NCI-H2107 treated with DMSO at 0.1 percent for 48 hours (cell line): ENCODE data around the gene DGAT2.
"Not testable (repeated sequence)": the region's sequence is repeated elsewhere in the genome, so short reads cannot be mapped to it uniquely, and the experiment has no call there.

Experiments used
- DNase-seq: peaks from one replicate; lab custom pipeline; 2025; ENCODE audit not compliant: unreplicated experiment; lab: John Stamatoyannopoulos, UW

The DGAT2 gene

GRCh38 chr11:75748729-75749273 lies 19.8 kb upstream of the DGAT2 start:
- not testable (repeated sequence) for DNase-seq

GRCh38 chr11:75754933-75755332 lies 13.6 kb upstream of the DGAT2 start:
- not testable (repeated sequence) for DNase-seq

GRCh38 chr11:75757651-75758050 lies 10.9 kb upstream of the DGAT2 start:
- DNase-seq: no peak

- no peak for DNase-seq
These were observed 8.7 kb upstream of the DGAT2 start for GRCh38 chr11:75759832-75760231.

- DNase-seq: no peak
These were observed 8.3 kb upstream of the DGAT2 start for GRCh38 chr11:75760243-75760642.

GRCh38 chr11:75760710-75761493 lies 7.7 kb upstream of the DGAT2 start:
- DNase-seq: no peak

GRCh38 chr11:75762158-75762557 lies 6.4 kb upstream of the DGAT2 start:
- no peak for DNase-seq

GRCh38 chr11:75762885-75763284 lies 5.7 kb upstream of the DGAT2 start:
- DNase-seq: no peak

- DNase-seq: no peak
These were observed 4.7 kb upstream of the DGAT2 start for GRCh38 chr11:75763846-75764245.

GRCh38 chr11:75765116-75765515 lies 3.5 kb upstream of the DGAT2 start:
- no peak for DNase-seq

- no peak for DNase-seq
These were observed 1.9 kb upstream of the DGAT2 start for GRCh38 chr11:75766443-75767227.

GRCh38 chr11:75767228-75767572 lies 1.4 kb upstream of the DGAT2 start:
- no peak for DNase-seq

GRCh38 chr11:75767793-75768111 lies 826 bp upstream of the DGAT2 start:
- no peak for DNase-seq

- DNase-seq: no peak
These were observed 562 bp downstream of the DGAT2 start for GRCh38 chr11:75768909-75769771.

GRCh38 chr11:75770102-75770501 lies 1.5 kb downstream of the DGAT2 start:
- DNase-seq: no peak

GRCh38 chr11:75771646-75772410 lies 3.2 kb downstream of the DGAT2 start:
- no peak for DNase-seq

- DNase-seq: no peak
These were observed 5.2 kb downstream of the DGAT2 start for GRCh38 chr11:75773595-75774353.

- DNase-seq: no peak
These were observed 6.5 kb downstream of the DGAT2 start for GRCh38 chr11:75775056-75775455.

GRCh38 chr11:75776546-75776945 lies 8.0 kb downstream of the DGAT2 start:
- no peak for DNase-seq
